GM19240 (cell line): ENCODE data around the gene TAS2R41.
"Not testable (repeated sequence)": the region's sequence is repeated elsewhere in the genome, so short reads cannot be mapped to it uniquely, and the experiment has no call there.

ENCODE experiments used
- DNase-seq: peaks from one replicate; pipeline ENCODE4 v3.0.0; 2011; ENCODE audit warnings: low spot score; ENCODE audit not compliant: insufficient read length

The TAS2R41 gene

GRCh38 chr7:143456992-143457793 is 20.5 kb upstream of the TAS2R41 start:
- DNase-seq, result no peak

GRCh38 chr7:143458263-143458662 is 19.4 kb upstream of the TAS2R41 start:
- DNase-seq, result no peak

- DNase-seq, result no peak
Measured at GRCh38 chr7:143458681-143459080, 19.0 kb upstream of the TAS2R41 start.

GRCh38 chr7:143459359-143459758 is 18.3 kb upstream of the TAS2R41 start:
- DNase-seq, result no peak

- no peak for DNase-seq
Measured at GRCh38 chr7:143460271-143460979, 17.2 kb upstream of the TAS2R41 start.

- no peak for DNase-seq
Measured at GRCh38 chr7:143462045-143462444, 15.6 kb upstream of the TAS2R41 start.

- DNase-seq, result no peak
Measured at GRCh38 chr7:143463556-143463955, 14.1 kb upstream of the TAS2R41 start.

GRCh38 chr7:143463957-143464356 is 13.7 kb upstream of the TAS2R41 start:
- no peak for DNase-seq

- no peak for DNase-seq
Measured at GRCh38 chr7:143467724-143468123, 9.9 kb upstream of the TAS2R41 start.

- not testable (repeated sequence) for DNase-seq
Measured at GRCh38 chr7:143472071-143472689, 5.5 kb upstream of the TAS2R41 start.

GRCh38 chr7:143479055-143479766 is 1.5 kb downstream of the TAS2R41 start:
- DNase-seq, result no peak

GRCh38 chr7:143480501-143480900 is 2.8 kb downstream of the TAS2R41 start:
- DNase-seq, result no peak

- DNase-seq, result no peak
Measured at GRCh38 chr7:143484119-143484518, 6.4 kb downstream of the TAS2R41 start.

- DNase-seq, result no peak
Measured at GRCh38 chr7:143485094-143485493, 7.4 kb downstream of the TAS2R41 start.

GRCh38 chr7:143485500-143485899 is 7.8 kb downstream of the TAS2R41 start:
- no peak for DNase-seq

- not testable (repeated sequence) for DNase-seq
Measured at GRCh38 chr7:143486266-143486665, 8.6 kb downstream of the TAS2R41 start.

- no peak for DNase-seq
Measured at GRCh38 chr7:143487061-143487460, 9.4 kb downstream of the TAS2R41 start.

GRCh38 chr7:143487566-143487965 is 9.9 kb downstream of the TAS2R41 start:
- no peak for DNase-seq

- no peak for DNase-seq
Measured at GRCh38 chr7:143490717-143491306, 13.1 kb downstream of the TAS2R41 start.

GRCh38 chr7:143492043-143492471 is 14.4 kb downstream of the TAS2R41 start:
- DNase-seq, result no peak
